Ramos (cell line): ENCODE results near the gene NDUFA12.
"Not testable (repeated sequence)": the region's sequence is repeated elsewhere in the genome, so short reads cannot be mapped to it uniquely, and the experiment has no call there.

Experiments used
- in situ Hi-C: fragments of 300-500 bp; cut with MboI; formaldehyde crosslinking; loops from one replicate; pipeline ENCODE4 v1.14.3; 2022; ENCODE audit warnings: low sequenced_read_pairs; ENCODE audit not compliant: unreplicated experiment

NDUFA12 gene

GRCh38 chr12:95003213-95003920 lies at the start of gene NDUFA12:
Gene NDUFA12 (minus strand): TSS chr12:95003697. CDS start chr12:95003680, 17 bp downstream.
- in situ Hi-C loops: no loop called here

- in situ Hi-C loops: no loop called here
Measured at GRCh38 chr12:95051241-95051640, 47.7 kb upstream of the NDUFA12 start.

- in situ Hi-C loops: no loop called here
Measured at GRCh38 chr12:95037906-95038305, 34.4 kb upstream of the NDUFA12 start.

- in situ Hi-C loops: no loop called here
Measured at GRCh38 chr12:95034750-95035149, 31.3 kb upstream of the NDUFA12 start.

- in situ Hi-C loops: no loop called here
Measured at GRCh38 chr12:95022477-95022876, 19.0 kb upstream of the NDUFA12 start.

- in situ Hi-C loops: no loop called here
Measured at GRCh38 chr12:95017482-95017881, 14.0 kb upstream of the NDUFA12 start.

- in situ Hi-C loops: no loop called here
Measured at GRCh38 chr12:95016120-95016519, 12.6 kb upstream of the NDUFA12 start.

GRCh38 chr12:95014554-95014953 lies 11.1 kb upstream of the NDUFA12 start:
- in situ Hi-C loops: no loop called here

GRCh38 chr12:95006206-95006605 lies 2.7 kb upstream of the NDUFA12 start:
- in situ Hi-C loops: no loop called here

- in situ Hi-C loops: no loop called here
Measured at GRCh38 chr12:95004610-95005009, 1.1 kb upstream of the NDUFA12 start.

- in situ Hi-C loops: no loop called here
Measured at GRCh38 chr12:95003921-95004272, 400 bp upstream of the NDUFA12 start.

GRCh38 chr12:95002754-95003153 lies 743 bp downstream of the NDUFA12 start:
- in situ Hi-C loops: no loop called here

- in situ Hi-C loops: no loop called here
Measured at GRCh38 chr12:94998326-94998725, 5.2 kb downstream of the NDUFA12 start.

- in situ Hi-C loops: no loop called here
Measured at GRCh38 chr12:94997726-94998125, 5.8 kb downstream of the NDUFA12 start.

GRCh38 chr12:94997061-94997460 lies 6.4 kb downstream of the NDUFA12 start:
- in situ Hi-C loops: no loop called here

- in situ Hi-C loops: no loop called here
Measured at GRCh38 chr12:94994312-94994711, 9.2 kb downstream of the NDUFA12 start.

- in situ Hi-C loops: not testable (repeated sequence)
Measured at GRCh38 chr12:94993855-94994254, 9.6 kb downstream of the NDUFA12 start.

- in situ Hi-C loops: no loop called here
Measured at GRCh38 chr12:94990222-94990621, 13.3 kb downstream of the NDUFA12 start.

- in situ Hi-C loops: no loop called here
Measured at GRCh38 chr12:94988471-94988870, 15.0 kb downstream of the NDUFA12 start.

- in situ Hi-C loops: no loop called here
Measured at GRCh38 chr12:94987801-94988200, 15.7 kb downstream of the NDUFA12 start.

- in situ Hi-C loops: no loop called here
Measured at GRCh38 chr12:94987076-94987669, 16.3 kb downstream of the NDUFA12 start.

- in situ Hi-C loops: not testable (repeated sequence)
Measured at GRCh38 chr12:94985099-94985498, 18.4 kb downstream of the NDUFA12 start.
